ENCODE results near the gene PCDH1.

- TF ChIP-seq POLR2A (IDR thresholded peaks at IDR 0.05) (no peak), CTCF (IDR thresholded peaks at IDR 0.05) (no peak)
Measured at GRCh38 chr5:141889282-141889871, 11.2 kb upstream of the PCDH1 start.

All from body of pancreas (tissue), 4 donors.